ENCODE data around the gene ZBTB3. TPM values are rescaled to one million over a fixed set of nuclear protein-coding genes. Genes with fewer than 3 reads are reported as not detected.

The ZBTB3 gene
- total RNA-seq, 1 experiment from 2014 or later, result 3.3 TPM

DNA sequence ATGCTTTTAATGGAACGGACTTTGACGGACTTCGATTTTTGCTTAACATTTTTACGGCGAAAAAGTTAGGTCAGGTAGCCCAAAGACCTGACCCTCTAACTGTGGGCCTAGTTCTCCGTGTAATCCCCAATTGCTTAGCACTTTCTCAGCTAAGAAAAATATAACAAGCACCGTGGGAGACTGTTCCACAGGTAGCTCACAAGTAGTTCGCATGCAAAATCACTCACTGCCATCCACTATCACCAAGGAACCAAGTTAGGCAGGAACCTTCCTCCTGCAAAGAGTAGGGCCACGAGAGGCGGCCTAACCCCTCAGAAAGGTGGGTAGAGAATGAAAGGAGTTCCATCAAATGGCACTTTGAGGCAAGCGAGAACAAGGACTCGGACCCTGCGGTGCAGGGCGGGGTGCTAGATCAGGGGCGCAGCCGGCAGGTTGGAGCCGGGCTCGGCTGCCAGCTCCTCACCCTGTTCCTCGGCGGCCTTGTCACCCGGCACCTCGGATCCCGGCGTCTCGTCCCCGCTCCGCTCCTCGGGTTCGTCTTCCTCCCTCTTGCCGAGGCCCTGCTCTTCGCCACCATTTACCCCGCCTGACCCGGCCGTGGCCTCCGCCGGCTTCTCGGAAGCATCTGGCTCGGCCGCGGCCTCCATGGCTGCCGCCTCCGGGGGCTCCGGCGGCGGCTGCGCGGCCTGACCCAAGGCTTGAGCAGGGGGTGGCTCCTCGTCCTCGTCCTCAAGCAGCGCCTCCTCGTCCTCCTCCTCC lies 27.6 kb downstream of the ZBTB3 start:
- Histone ChIP-seq H3K27ac (ENCODE audit: low read length) (peak overlapping the region; percentile 90), H3K9me3 (ENCODE audit: low read length) (no peaks in the 10 kb centered on the region), H3K9me2 (replicated peaks; ENCODE audit: low read length) (no peaks in the 10 kb centered on the region), H3K4me2 (ENCODE audit: low read length) (peak overlapping the region; percentile 88), H3K4me1 (ENCODE audit: insufficient read depth, low read length) (peaks cover 9% of the 10 kb centered on the region), H2AFZ (ENCODE audit: low read length) (peak overlapping the region; percentile 62; the same call in 1 of the 2 replicates), H3K4me3 (ENCODE audit: low read length) (peak overlapping the region; percentile 91), H3K9ac (ENCODE audit: low read length) (peak overlapping the region; percentile 85), H4K20me1 (ENCODE audit: low read length) (peaks cover 46% of the 10 kb centered on the region), H3F3A (ENCODE audit: low read length, unreplicated experiment) (no peaks in the 10 kb centered on the region), H3K79me2 (ENCODE audit: low read length) (peaks cover 82% of the 10 kb centered on the region), H3K27me3 (ENCODE audit: low read length) (no peaks in the 10 kb centered on the region), H3K36me3 (ENCODE audit: low read depth, low read length) (peaks cover 33% of the 10 kb centered on the region)
- TF ChIP-seq EZH2phosphoT487 (IDR thresholded peaks at IDR 0.05; ENCODE audit: borderline replicate concordance, low read length), result no peak
- TF ChIP-seq, protein P1, sequence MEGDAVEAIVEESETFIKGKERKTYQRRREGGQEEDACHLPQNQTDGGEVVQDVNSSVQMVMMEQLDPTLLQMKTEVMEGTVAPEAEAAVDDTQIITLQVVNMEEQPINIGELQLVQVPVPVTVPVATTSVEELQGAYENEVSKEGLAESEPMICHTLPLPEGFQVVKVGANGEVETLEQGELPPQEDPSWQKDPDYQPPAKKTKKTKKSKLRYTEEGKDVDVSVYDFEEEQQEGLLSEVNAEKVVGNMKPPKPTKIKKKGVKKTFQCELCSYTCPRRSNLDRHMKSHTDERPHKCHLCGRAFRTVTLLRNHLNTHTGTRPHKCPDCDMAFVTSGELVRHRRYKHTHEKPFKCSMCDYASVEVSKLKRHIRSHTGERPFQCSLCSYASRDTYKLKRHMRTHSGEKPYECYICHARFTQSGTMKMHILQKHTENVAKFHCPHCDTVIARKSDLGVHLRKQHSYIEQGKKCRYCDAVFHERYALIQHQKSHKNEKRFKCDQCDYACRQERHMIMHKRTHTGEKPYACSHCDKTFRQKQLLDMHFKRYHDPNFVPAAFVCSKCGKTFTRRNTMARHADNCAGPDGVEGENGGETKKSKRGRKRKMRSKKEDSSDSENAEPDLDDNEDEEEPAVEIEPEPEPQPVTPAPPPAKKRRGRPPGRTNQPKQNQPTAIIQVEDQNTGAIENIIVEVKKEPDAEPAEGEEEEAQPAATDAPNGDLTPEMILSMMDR (conservative IDR thresholded peaks at IDR 0.05; ENCODE audit: low read depth, low read length), result no peak
- TF ChIP-seq EZH2 (IDR thresholded peaks at IDR 0.05; ENCODE audit: low read length, unreplicated experiment), result no peak
- ATAC-seq, result no peak
- POLR2A ChIA-PET (ENCODE audit: unreplicated experiment), result interaction anchor here (0.6 to 2.8 kb wide), 7 partner anchors 28 to 136 kb away, joined by 3 to 19 read pairs (median 5); partner anchors contain the start of gene ZBTB3
- no peak for DNase-seq
- no TSS peak for BruUV-seq (replicated peaks)
- CTCF ChIA-PET, result interaction anchor here (1.5 kb wide), 1 partner anchor 61 kb away, joined by 9 read pairs; the partner anchor contains the start of gene TMEM179B
- intact Hi-C loops (cut with micrococcal nuclease), result loop anchor here (2.0 to 10.0 kb wide), 4 partner anchors 49 to 1458 kb away; partner anchors contain the start of genes SLC3A2, STIP1 and UBXN1

DNA sequence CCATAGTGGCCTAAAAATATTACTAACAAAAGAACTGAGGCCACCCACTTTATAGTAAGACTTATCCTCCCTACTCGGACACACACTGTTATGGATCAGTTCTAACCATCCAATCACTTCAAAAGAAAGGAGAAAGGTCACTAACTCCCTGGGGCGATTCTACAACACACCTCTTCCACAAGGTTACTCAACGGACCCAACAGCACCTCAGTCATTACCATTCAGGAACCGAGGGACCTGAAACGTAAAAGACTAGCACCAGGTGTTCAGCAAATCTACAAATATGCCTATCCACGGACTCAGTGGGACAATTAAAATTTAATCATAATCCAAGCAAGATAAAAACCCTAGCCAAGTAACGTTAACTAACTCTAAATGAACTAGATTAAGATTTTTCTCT lies 28.3 kb downstream of the ZBTB3 start:
- Histone ChIP-seq H3K79me2 (ENCODE audit: low read length) (peaks cover 83% of the 10 kb centered on the region), H3K4me1 (ENCODE audit: insufficient read depth, low read length) (peaks cover 9% of the 10 kb centered on the region), H3K9me2 (replicated peaks; ENCODE audit: low read length) (no peaks in the 10 kb centered on the region), H3K4me3 (ENCODE audit: low read length) (peak overlapping the region; percentile 91), H3K36me3 (ENCODE audit: low read depth, low read length) (peaks cover 40% of the 10 kb centered on the region), H3F3A (ENCODE audit: low read length, unreplicated experiment) (no peaks in the 10 kb centered on the region), H4K20me1 (ENCODE audit: low read length) (peaks cover 46% of the 10 kb centered on the region), H3K27me3 (ENCODE audit: low read length) (no peaks in the 10 kb centered on the region), H3K27ac (ENCODE audit: low read length) (no peak overlapping the region), H3K9ac (ENCODE audit: low read length) (peak overlapping the region; percentile 85), H3K9me3 (ENCODE audit: low read length) (no peaks in the 10 kb centered on the region), H3K4me2 (ENCODE audit: low read length) (peak overlapping the region; percentile 88), H2AFZ (ENCODE audit: low read length) (no peak overlapping the region)
- intact Hi-C loops (cut with micrococcal nuclease), result loop anchor here (2.0 to 10.0 kb wide), 4 partner anchors 48 to 1459 kb away; partner anchors contain the start of genes SLC3A2, STIP1 and UBXN1
- ChIA-PET CTCF (no interaction called here), POLR2A (ENCODE audit: unreplicated experiment) (interaction anchor here (0.7 kb wide), 3 partner anchors 48 to 135 kb away, joined by 3 to 5 read pairs (median 4); no protein-coding TSS in a partner anchor)
- ATAC-seq (no peak), DNase-seq (peak; percentile 40)
- TF ChIP-seq, protein P1 (conservative IDR thresholded peaks at IDR 0.05; ENCODE audit: low read depth, low read length), result no peak
- TF ChIP-seq EZH2 (IDR thresholded peaks at IDR 0.05; ENCODE audit: low read length, unreplicated experiment), result no peak
- BruUV-seq (replicated peaks), result TSS peak; percentile 35
